ENCODE data around the gene KRTAP5-7.
"Not testable (repeated sequence)": the region's sequence is repeated elsewhere in the genome, so short reads cannot be mapped to it uniquely, and the experiment has no call there.

KRTAP5-7 gene

GRCh38 chr11:71535825-71536224, 8.8 kb downstream of the KRTAP5-7 start:
- no peak for DNase-seq

GRCh38 chr11:71537537-71537936, 10.5 kb downstream of the KRTAP5-7 start:
- no peak for DNase-seq

- not testable (repeated sequence) for DNase-seq
These were observed 11.1 kb downstream of the KRTAP5-7 start, which contains the start of gene KRTAP5-8 for GRCh38 chr11:71537977-71538665. Gene KRTAP5-8, plus strand, starts transcription at chr11:71538025. Its CDS starts 31 bp downstream, at chr11:71538056.

GRCh38 chr11:71538666-71538990, 11.6 kb downstream of the KRTAP5-7 start:
- no peak for DNase-seq

- no peak for DNase-seq
These were observed 11.9 kb downstream of the KRTAP5-7 start for GRCh38 chr11:71539017-71539416.

- not testable (repeated sequence) for DNase-seq
These were observed 12.9 kb downstream of the KRTAP5-7 start for GRCh38 chr11:71539971-71540370.

- DNase-seq = not testable (repeated sequence)
These were observed 13.6 kb downstream of the KRTAP5-7 start for GRCh38 chr11:71540521-71541304.

- DNase-seq = no peak
These were observed 15.3 kb downstream of the KRTAP5-7 start for GRCh38 chr11:71542382-71542781.

GRCh38 chr11:71542879-71543777, 16.1 kb downstream of the KRTAP5-7 start:
- no peak for DNase-seq

- no peak for DNase-seq
These were observed 16.8 kb downstream of the KRTAP5-7 start for GRCh38 chr11:71543866-71544265.

GRCh38 chr11:71544525-71545214, 17.6 kb downstream of the KRTAP5-7 start:
- no peak for DNase-seq

GRCh38 chr11:71545405-71545966, 18.4 kb downstream of the KRTAP5-7 start:
- no peak for DNase-seq

GRCh38 chr11:71548120-71548519, 21.1 kb downstream of the KRTAP5-7 start, which contains the start of gene KRTAP5-9:
Gene KRTAP5-9, plus strand, starts transcription at chr11:71548420. Its CDS starts 238 bp downstream, at chr11:71548658.
- no peak for DNase-seq

GRCh38 chr11:71548716-71549151, 21.7 kb downstream of the KRTAP5-7 start:
- DNase-seq = no peak

- no peak for DNase-seq
These were observed 24.6 kb downstream of the KRTAP5-7 start for GRCh38 chr11:71551711-71552110.

- no peak for DNase-seq
These were observed 27.9 kb downstream of the KRTAP5-7 start for GRCh38 chr11:71554996-71555395.

- DNase-seq = no peak
These were observed 28.4 kb downstream of the KRTAP5-7 start for GRCh38 chr11:71555508-71555907.

- DNase-seq = no peak
These were observed 29.0 kb downstream of the KRTAP5-7 start for GRCh38 chr11:71556018-71556417.

- DNase-seq = no peak
These were observed 30.2 kb downstream of the KRTAP5-7 start for GRCh38 chr11:71557257-71557656.

GRCh38 chr11:71558996-71559395, 31.9 kb downstream of the KRTAP5-7 start:
- no peak for DNase-seq

GRCh38 chr11:71562120-71562519, 35.1 kb downstream of the KRTAP5-7 start:
- DNase-seq = no peak

- no peak for DNase-seq
These were observed 36.3 kb downstream of the KRTAP5-7 start for GRCh38 chr11:71563406-71563805.

All from NCI-H2107 (cell line).